WTC11 (cell line): ENCODE measurements around the gene SURF6. TPM values are rescaled to one million over a fixed set of nuclear protein-coding genes. Genes with fewer than 3 reads are reported as not detected.

Experiments used
- ATAC-seq: fragments of 200-7000 bp; cut with Tn5 transposase; 2 replicates; pipeline ENCODE4 v1.10.0; 2021; ENCODE audit warnings: mild to moderate bottlenecking, moderate library complexity
- CTCF ChIA-PET: fragments of 300-600 bp; sonication (Branson Sonifier 250); formaldehyde crosslinking; loops from one replicate; lab custom pipeline; 2021; ENCODE audit warnings: antibody characterized with exemption; lab: Charles Lee
- POLR2A ChIA-PET: fragments of 350-600 bp; sonication (Branson Sonifier 250); formaldehyde crosslinking; loops from one replicate; lab custom pipeline; 2021; ENCODE audit warnings: antibody characterized with exemption; lab: Charles Lee
- DNase-seq: peaks from one replicate; pipeline ENCODE4 v3.0.0; 2021; ENCODE audit warnings: low spot score
- H3K27ac Mint-ChIP-seq: 2 replicates; pipeline ENCODE4 v1.8.0; 2021; ENCODE audit warnings: mixed read lengths
- H3K27me3 Mint-ChIP-seq: 2 replicates; pipeline ENCODE4 v1.8.0; 2021; ENCODE audit warnings: low read depth, mild to moderate bottlenecking, moderate library complexity, mixed read lengths
- H3K36me3 Mint-ChIP-seq: 2 replicates; pipeline ENCODE4 v1.8.0; 2021; ENCODE audit warnings: mixed read lengths
- H3K4me1 Mint-ChIP-seq: 2 replicates; pipeline ENCODE4 v1.8.0; 2022; ENCODE audit warnings: mixed read lengths
- H3K4me3 Mint-ChIP-seq: 2 replicates; pipeline ENCODE4 v1.8.0; 2021; ENCODE audit warnings: mild to moderate bottlenecking, moderate library complexity, mixed read lengths
- H3K9me3 Mint-ChIP-seq: 2 replicates; pipeline ENCODE4 v1.8.0; 2021; ENCODE audit warnings: mixed read lengths
- ATF2 ChIP-seq: sonication (generic); formaldehyde crosslinking; IDR thresholded peaks from 2 replicates; pipeline ENCODE4 v1.8.1; 2022; ENCODE audit warnings: low read depth, missing genetic modification reagents, borderline replicate concordance
- ELF4 ChIP-seq: sonication (generic); formaldehyde crosslinking; IDR thresholded peaks from 2 replicates; pipeline ENCODE4 v1.8.1; 2022; ENCODE audit warnings: low read depth, mild to moderate bottlenecking, moderate library complexity, missing genetic modification reagents
- ESRRA ChIP-seq: sonication (generic); formaldehyde crosslinking; IDR thresholded peaks from 2 replicates; pipeline ENCODE4 v1.8.1; 2022; ENCODE audit warnings: mild to moderate bottlenecking, missing genetic modification reagents, borderline replicate concordance
- HMGA2 ChIP-seq: fragments of 250-450 bp; sonication (Bioruptor Pico); IDR thresholded peaks from 2 replicates; pipeline ENCODE4 v1.4.0; 2021; ENCODE audit warnings: mild to moderate bottlenecking, moderate library complexity
- HMGXB4 ChIP-seq: sonication (generic); formaldehyde crosslinking; IDR thresholded peaks from 2 replicates; pipeline ENCODE4 v1.8.1; 2023; ENCODE audit warnings: mild to moderate bottlenecking, moderate library complexity, missing genetic modification reagents
- NFE2L1 ChIP-seq: sonication (generic); formaldehyde crosslinking; IDR thresholded peaks from 2 replicates; pipeline ENCODE4 v1.8.1; 2023; ENCODE audit warnings: missing genetic modification reagents
- NFYB ChIP-seq: sonication (generic); formaldehyde crosslinking; conservative IDR thresholded peaks from 2 replicates; pipeline ENCODE4 v1.8.0; 2022; ENCODE audit warnings: low read depth, missing genetic modification reagents
- SMAD3 ChIP-seq: sonication (generic); formaldehyde crosslinking; IDR thresholded peaks from 2 replicates; pipeline ENCODE4 v1.8.0; 2022; ENCODE audit warnings: missing genetic modification reagents, mild to moderate bottlenecking, borderline replicate concordance
- SP1 ChIP-seq: sonication (generic); formaldehyde crosslinking; conservative IDR thresholded peaks from 2 replicates; pipeline ENCODE4 v1.8.1; 2022; ENCODE audit warnings: missing genetic modification reagents
- TCF7 ChIP-seq: sonication (generic); formaldehyde crosslinking; IDR thresholded peaks from 2 replicates; pipeline ENCODE4 v1.8.0; 2022; ENCODE audit warnings: mild to moderate bottlenecking, low read depth, missing genetic modification reagents, moderate library complexity
- ZBTB21 ChIP-seq: sonication (generic); formaldehyde crosslinking; IDR thresholded peaks from 2 replicates; pipeline ENCODE4 v1.8.1; 2023; ENCODE audit warnings: mild to moderate bottlenecking, missing genetic modification reagents, borderline replicate concordance
- ZNF219 ChIP-seq: sonication (generic); formaldehyde crosslinking; IDR thresholded peaks from 2 replicates; pipeline ENCODE4 v1.8.0; 2023; ENCODE audit warnings: missing genetic modification reagents, mild to moderate bottlenecking, borderline replicate concordance
- ZNF396 ChIP-seq: fragments of 250-450 bp; sonication (Bioruptor Pico); IDR thresholded peaks from 2 replicates; pipeline ENCODE4 v1.8.0; 2021; ENCODE audit warnings: mild to moderate bottlenecking, moderate library complexity, borderline replicate concordance
- ZNF532 ChIP-seq: fragments of 250-450 bp; sonication (Bioruptor Pico); IDR thresholded peaks from 2 replicates; pipeline ENCODE4 v1.9.0; 2021; ENCODE audit warnings: mild to moderate bottlenecking, borderline replicate concordance
- total RNA-seq: library from RNA; stranded (reverse); gene quantifications from 3 replicates; pipeline ENCODE4 v1.2.3, GENCODE V29; 2021

Gene SURF6
- total RNA-seq, 1 experiment from 2014 or later = 67.2 TPM

GRCh38 chr9:133367221-133367620 lies 31.2 kb upstream of the SURF6 start (continued):
- TF ChIP-seq ATF2 (CRISPR knock-in tag) = no peak
- no peak for TF ChIP-seq ESRRA
- no peak for TF ChIP-seq HMGA2
- TF ChIP-seq SP1 (CRISPR knock-in tag) = no peak
- no peak for TF ChIP-seq ZNF396
- TF ChIP-seq NFE2L1 = no peak
- TF ChIP-seq NFYB (CRISPR knock-in tag) = no peak
- TF ChIP-seq ZNF219 (CRISPR knock-in tag) = no peak

GRCh38 chr9:133366435-133366834 lies 30.4 kb upstream of the SURF6 start:
- POLR2A ChIA-PET = no interaction called here
- CTCF ChIA-PET = interaction anchor here (0.9 to 2.5 kb wide), 4 partner anchors 10 to 120 kb away, joined by 3 to 7 read pairs (median 4); partner anchors contain the start of genes SURF1 and SURF2
- Mint-ChIP-seq H3K4me1 (0 out of 2 replicates have a peak, but pooled peaks cover under 1% of the 10 kb centered on the region), H3K36me3 (peaks cover 64% of the 10 kb centered on the region), H3K4me3 (no peak overlapping the region), H3K27me3 (no peaks in the 10 kb centered on the region), H3K27ac (no peak overlapping the region), H3K9me3 (no peaks in the 10 kb centered on the region)
- TF ChIP-seq HMGXB4 (no peak), ZNF396 (no peak), TCF7 (CRISPR knock-in tag) (no peak), SMAD3 (CRISPR knock-in tag) (no peak), ELF4 (CRISPR knock-in tag) (no peak)
- DNase-seq (no peak), ATAC-seq (no peak)

GRCh38 chr9:133362359-133363044 lies 26.5 kb upstream of the SURF6 start:
- POLR2A ChIA-PET = interaction anchor here (0.6 kb wide), 1 partner anchor 122 kb away, joined by 6 read pairs; no protein-coding TSS in a partner anchor
- no peak for ATAC-seq
- DNase-seq = no peak
- CTCF ChIA-PET = interaction anchor here (0.6 kb wide), 1 partner anchor 97 kb away, joined by 4 read pairs; the partner anchor contains the start of gene CACFD1
- Mint-ChIP-seq H3K27me3 (no peaks in the 10 kb centered on the region), H3K4me3 (no peak overlapping the region), H3K36me3 (peaks cover 63% of the 10 kb centered on the region), H3K9me3 (no peaks in the 10 kb centered on the region), H3K4me1 (peaks cover 5% of the 10 kb centered on the region), H3K27ac (peak overlapping the region; percentile 34)
- TF ChIP-seq ZNF532 (no peak), ZBTB21 (CRISPR knock-in tag) (no peak)
